GM12878 (cell line): ENCODE data around the gene ABHD15. TPM values are rescaled to one million over a fixed set of nuclear protein-coding genes. Genes with fewer than 3 reads are reported as not detected.

Experiments
- ATAC-seq: fragments of 200-7000 bp; cut with Tn5 transposase; 3 replicates; pipeline ENCODE4 v1.9.1; 2020; ENCODE audit warnings: mild to moderate bottlenecking, moderate library complexity
- BruUV-seq: library from RNA; stranded (reverse); fragments of 400-500 nt; replicated peaks from 2 replicates; lab custom pipeline; 2021; lab: Mats Ljungman, UMichigan
- CTCF ChIA-PET: fragments of 300-600 bp; sonication (Branson Sonifier 250); formaldehyde crosslinking; extraction: SDS; loops from one replicate; lab custom pipeline; 2021; ENCODE audit warnings: inconsistent platforms; lab: Yijun Ruan, JAX
- POLR2A ChIA-PET: fragments of 350-600 bp; formaldehyde crosslinking; extraction: SDS; loops from one replicate; lab custom pipeline; 2021; ENCODE audit warnings: inconsistent platforms; lab: Charles Lee
- RAD21 ChIA-PET: fragments of 300-600 bp; sonication (Branson Sonifier 250); formaldehyde crosslinking; loops from one replicate; lab custom pipeline; 2023; ENCODE audit warnings: antibody characterized with exemption; ENCODE audit not compliant: unreplicated experiment; lab: Charles Lee
- SMC1A ChIA-PET: fragments of 300-600 bp; sonication (Branson Sonifier 250); formaldehyde crosslinking; loops from one replicate; lab custom pipeline; 2023; ENCODE audit not compliant: unreplicated experiment, uncharacterized antibody; lab: Charles Lee
- DNase-seq: peaks from one replicate; pipeline ENCODE4 v3.0.0-alpha.2; 2011; ENCODE audit warnings: low read depth, low spot score
- FAIRE-seq: peaks from 3 replicates; lab custom pipeline; 2011; peaks lifted over from hg19 to GRCh38; lab: Jason Lieb, UNC
- H2AFZ ChIP-seq: 2 replicates; pipeline ENCODE4 v1.6.0; 2011; ENCODE audit warnings: low read depth, low read length, control low read depth; ENCODE audit not compliant: control insufficient read depth
- H3K27ac ChIP-seq: 2 replicates; pipeline ENCODE4 v1.5.1; 2011; ENCODE audit warnings: control low read depth; ENCODE audit not compliant: control insufficient read depth, insufficient read depth
- H3K27me3 ChIP-seq, 2 experiments: replicated peaks in 1 of 2; 2 replicates each; pipeline versions ENCODE4 v1.6.0 to v1.6.1; 2011; ENCODE audit warnings: low read length in 1 of 2; ENCODE audit not compliant: control insufficient read depth in 2 of 2, insufficient read depth in 2 of 2
- H3K36me3 ChIP-seq, 2 experiments: 2 replicates each; pipeline ENCODE4 v1.5.1; 2011; ENCODE audit warnings: low read length in 1 of 2; ENCODE audit not compliant: control insufficient read depth in 2 of 2, insufficient read depth in 2 of 2
- H3K4me1 ChIP-seq: 2 replicates; pipeline ENCODE4 v1.6.1; 2011; ENCODE audit warnings: mild to moderate bottlenecking, low read length, moderate library complexity, mixed read lengths; ENCODE audit not compliant: control insufficient read depth, insufficient read depth
- H3K4me2 ChIP-seq: 2 replicates; pipeline ENCODE4 v1.6.0; 2011; ENCODE audit warnings: control low read depth; ENCODE audit not compliant: control insufficient read depth, insufficient read depth
- H3K4me3 ChIP-seq: fragments of 200-600 bp; sonication (generic); 2 replicates; pipeline ENCODE4 v1.5.1; 2016
- H3K79me2 ChIP-seq: 2 replicates; pipeline ENCODE4 v1.6.0; 2011; ENCODE audit warnings: low read length; ENCODE audit not compliant: control insufficient read depth, insufficient read depth
- H3K9ac ChIP-seq: 2 replicates; pipeline ENCODE4 v1.8.0; 2011; ENCODE audit warnings: low read length, control low read depth, mixed read lengths; ENCODE audit not compliant: control insufficient read depth, insufficient read depth
- H3K9me3 ChIP-seq: replicated peaks from 3 replicates; pipeline ENCODE4 v1.5.1; 2011; ENCODE audit warnings: mild to moderate bottlenecking, low read length; ENCODE audit not compliant: control insufficient read depth, insufficient read depth
- H4K20me1 ChIP-seq: 2 replicates; pipeline ENCODE4 v1.6.0; 2011; ENCODE audit not compliant: control insufficient read depth, insufficient read depth
- BACH1 ChIP-seq: fragments of 450-650 bp; IDR thresholded peaks from 2 replicates; pipeline ENCODE4 v1.6.1; 2017; ENCODE audit warnings: mild to moderate bottlenecking, borderline replicate concordance
- EED ChIP-seq: sonication (generic); IDR thresholded peaks from 2 replicates; pipeline ENCODE4 v1.6.1; 2016; ENCODE audit warnings: antibody characterized with exemption, low read depth
- FOXM1 ChIP-seq: IDR thresholded peaks from 2 replicates; pipeline ENCODE4 v1.6.1; 2012; ENCODE audit warnings: low read depth, mild to moderate bottlenecking, inconsistent platforms, low read length, moderate library complexity
- IKZF2 ChIP-seq, 2 experiments: fragments of 450-650 bp; IDR thresholded peaks; 2 replicates each; pipeline ENCODE4 v1.6.1; 2017; ENCODE audit warnings: mild to moderate bottlenecking in 2 of 2, moderate library complexity in 2 of 2
- SUPT20H ChIP-seq: IDR thresholded peaks from 2 replicates; pipeline ENCODE4 v1.6.1; 2011; ENCODE audit warnings: low read depth, mild to moderate bottlenecking, low read length, moderate library complexity, borderline replicate concordance; ENCODE audit not compliant: control insufficient read depth
- TBL1XR1 ChIP-seq: IDR thresholded peaks from 2 replicates; pipeline ENCODE4 v1.6.1; 2012; ENCODE audit warnings: low read depth, low read length, improper control_type of control experiment
- WRNIP1 ChIP-seq: IDR thresholded peaks from 2 replicates; pipeline ENCODE4 v1.6.1; 2011; ENCODE audit warnings: low read depth, low read length, improper control_type of control experiment, borderline replicate concordance
- WGBS: methylation state at CpG from one replicate; pipeline ENCODE4 v1.1.6; 2016; ENCODE audit warnings: low lambda C conversion rate; ENCODE audit not compliant: insufficient replicate concordance, insufficient coverage; ENCODE audit errors: missing lambda C conversion rate; 5-methylcytosine and 5-hydroxymethylcytosine counted together
- in situ Hi-C: fragments of 300-500 bp; cut with MboI; formaldehyde crosslinking; loops from 9 replicates; pipeline ENCODE4 v1.14.3; 2018; ENCODE audit warnings: mixed read lengths
- intact Hi-C: fragments of 100-400 bp; cut with micrococcal nuclease; formaldehyde crosslinking; loops from one replicate; pipeline ENCODE4 v1.14.2; 2022; ENCODE audit not compliant: unreplicated experiment
- polyA plus RNA-seq, 11 experiments: library from polyadenylated mRNA; depleted of rRNA in 4 of 11; unstranded in 6 of 11; stranded (reverse) in 5 of 11; fragments of >200 nt; fragmentation: Nextera tagmentation in 4 of 11; fragmentation: Illumina TruSeq in 1 of 11; extraction: Ambion mirVana in 4 of 11; extraction: Trizol in 1 of 11; gene quantifications; 1 replicate in 1 of 11; 2 replicates in 10 of 11; pipeline versions ENCODE4 v1.2.1 to v1.2.3, GENCODE V29; 2011 to 2016; ENCODE audit warnings: inconsistent platforms in 2 of 11, missing spikeins in 2 of 11, low read depth in 1 of 11
- total RNA-seq, 4 experiments: library from RNA; depleted of rRNA in 3 of 4; stranded (reverse); fragments of >200 nt in 3 of 4; fragmentation: Illumina TruSeq in 1 of 4; extraction: Trizol in 1 of 4; gene quantifications; 2 replicates each; pipeline versions ENCODE4 v1.2.1 to v1.2.3, GENCODE V29; 2013 to 2021
- TF ChIP-seq, protein P1 (sequence below): IDR thresholded peaks from 2 replicates; pipeline ENCODE4 v1.6.1; 2012; ENCODE audit warnings: low read depth, low read length, improper control_type of control experiment

The ABHD15 gene
- total and polyA plus RNA-seq, 10 of the 15 experiments (the other 5 are each of a cell fraction or from before 2014, with no cell fraction given) = 2.1 to 9.2 (median 4.9) TPM

DNA sequence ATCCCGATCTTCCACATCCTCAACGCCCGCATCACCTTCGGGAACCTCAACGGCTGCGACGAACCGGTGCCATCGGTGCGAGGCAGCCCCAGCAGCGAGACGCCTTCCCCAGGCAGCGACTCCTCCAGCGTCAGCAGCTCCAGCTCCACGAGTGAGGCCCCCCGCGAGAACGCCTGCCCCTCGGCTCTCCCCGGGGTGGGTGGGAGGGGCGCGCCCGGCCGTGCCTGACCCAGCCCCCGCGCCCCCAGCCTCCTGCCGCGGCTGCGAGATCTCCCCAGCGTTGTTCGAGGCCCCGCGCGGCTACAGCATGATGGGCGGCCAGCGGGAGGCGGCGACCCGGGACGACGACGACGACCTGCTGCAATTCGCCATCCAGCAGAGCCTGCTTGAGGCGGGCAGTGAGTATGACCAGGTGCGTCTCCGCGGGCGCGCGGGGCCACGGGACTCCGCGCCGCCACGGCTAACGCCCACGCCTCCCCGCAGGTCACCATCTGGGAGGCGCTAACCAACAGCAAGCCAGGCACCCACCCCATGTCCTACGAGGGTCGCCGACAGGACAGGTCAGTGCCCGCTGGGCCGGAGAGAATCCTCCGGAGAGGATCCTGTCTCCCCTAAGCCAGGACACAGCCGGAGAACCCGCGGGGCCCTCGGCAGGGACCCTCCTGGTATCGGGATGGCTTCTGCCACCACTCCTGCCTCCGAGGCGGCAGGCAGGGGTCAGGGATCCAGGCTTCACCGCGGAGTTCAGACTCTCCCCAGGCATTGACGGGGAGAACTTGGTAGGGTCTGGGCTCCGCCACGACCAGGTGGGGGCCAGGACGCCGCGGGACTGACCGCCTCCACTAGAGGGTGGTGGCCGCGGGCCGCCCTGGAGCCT lies 45.8 kb upstream of the ABHD15 start (continued):
- TF ChIP-seq SUPT20H (no peak), TBL1XR1 (no peak), WRNIP1 (no peak), FOXM1 (no peak), IKZF2 (IDR thresholded peaks at IDR 0.05) (no peak)
- TF ChIP-seq, protein P1, sequence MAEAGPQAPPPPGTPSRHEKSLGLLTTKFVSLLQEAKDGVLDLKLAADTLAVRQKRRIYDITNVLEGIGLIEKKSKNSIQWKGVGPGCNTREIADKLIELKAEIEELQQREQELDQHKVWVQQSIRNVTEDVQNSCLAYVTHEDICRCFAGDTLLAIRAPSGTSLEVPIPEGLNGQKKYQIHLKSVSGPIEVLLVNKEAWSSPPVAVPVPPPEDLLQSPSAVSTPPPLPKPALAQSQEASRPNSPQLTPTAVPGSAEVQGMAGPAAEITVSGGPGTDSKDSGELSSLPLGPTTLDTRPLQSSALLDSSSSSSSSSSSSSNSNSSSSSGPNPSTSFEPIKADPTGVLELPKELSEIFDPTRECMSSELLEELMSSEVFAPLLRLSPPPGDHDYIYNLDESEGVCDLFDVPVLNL = no peak

DNA sequence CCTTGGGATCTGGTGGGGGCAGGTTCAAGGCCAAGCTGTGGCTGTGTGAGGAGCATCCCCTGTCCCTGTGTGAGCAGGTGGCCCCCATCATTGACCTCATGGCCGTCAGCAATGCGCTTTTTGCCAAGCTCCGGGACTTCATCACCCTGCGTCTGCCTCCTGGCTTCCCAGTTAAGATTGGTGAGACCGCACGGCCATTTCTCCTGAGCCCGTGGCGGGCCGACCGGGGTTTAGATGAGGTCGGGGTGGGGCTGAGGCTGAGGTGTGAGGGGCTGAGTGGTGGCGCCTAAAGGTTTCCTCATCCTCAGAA lies 45.2 kb upstream of the ABHD15 start:
- Histone ChIP-seq H3K9ac (no peak overlapping the region), H3K4me2 (no peak overlapping the region), H3K27ac (no peak overlapping the region), H3K4me3 (no peak overlapping the region), H3K4me1 (peaks cover 27% of the 10 kb centered on the region), H3K36me3 (no peaks in the 10 kb centered on the region), H3K9me3 (no peaks in the 10 kb centered on the region; the same call in 2 of the 3 replicates), H3K79me2 (no peaks in the 10 kb centered on the region), H2AFZ (no peak overlapping the region), H3K27me3 (peaks cover 4 to 6% of the 10 kb centered on the region in 2 experiments; a peak in 3 of 4 replicates), H4K20me1 (no peaks in the 10 kb centered on the region)
- DNase-seq (no peak), FAIRE-seq (no peak), ATAC-seq (no peak)
- CTCF ChIA-PET = interaction anchor here (1.0 kb wide), 1 partner anchor 15 kb away, joined by 3 read pairs; no protein-coding TSS in a partner anchor
- in situ Hi-C loops = no loop called here
- RAD21 ChIA-PET = interaction anchor here (0.8 kb wide), 1 partner anchor 20 kb away, joined by 3 read pairs; no protein-coding TSS in a partner anchor
- TF ChIP-seq BACH1 (no peak), EED (no peak)
- SMC1A ChIA-PET = interaction anchor here (0.9 kb wide), 1 partner anchor 31 kb away, joined by 5 read pairs; no protein-coding TSS in a partner anchor
- no TSS peak for BruUV-seq
- 85% methylated on average over 12 of the region's 12 CpGs for WGBS
- POLR2A ChIA-PET = no interaction called here
- intact Hi-C loops = loop anchor here (10.0 kb wide), 2 partner anchors 77 to 323 kb away; partner anchors contain the start of gene SSH2
